ACC112 (cell line): Measurements from ENCODE around the gene RECK.

Experiments used
- H2AFZ ChIP-seq: fragments of 200-600 bp; sonication (generic); one replicate; pipeline ENCODE4 v1.6.0; 2017; ENCODE audit warnings: antibody characterized with exemption, low read length; ENCODE audit not compliant: unreplicated experiment
- H3K27ac ChIP-seq: fragments of 200-600 bp; sonication (generic); 2 replicates; pipeline ENCODE4 v1.5.1; 2014; ENCODE audit warnings: low read depth, mild to moderate bottlenecking, antibody characterized with exemption, low read length, moderate library complexity
- H3K27me3 ChIP-seq: fragments of 200-600 bp; sonication (generic); 2 replicates; pipeline ENCODE4 v1.6.1; 2014; ENCODE audit warnings: mild to moderate bottlenecking, antibody characterized with exemption, low read length, moderate library complexity, mixed read lengths; ENCODE audit not compliant: insufficient read depth
- H3K36me3 ChIP-seq: fragments of 200-600 bp; sonication (generic); 2 replicates; pipeline ENCODE4 v1.6.1; 2016; ENCODE audit warnings: mild to moderate bottlenecking, antibody characterized with exemption, low read length, moderate library complexity, mixed read lengths; ENCODE audit not compliant: insufficient read depth
- H3K4me1 ChIP-seq: fragments of 200-600 bp; sonication (generic); one replicate; pipeline ENCODE4 v1.6.1; 2016; ENCODE audit warnings: low read length, mixed read lengths; ENCODE audit not compliant: insufficient read depth, unreplicated experiment, control insufficient read depth
- H3K4me3 ChIP-seq: fragments of 200-600 bp; sonication (generic); 2 replicates; pipeline ENCODE4 v1.5.1; 2014; ENCODE audit warnings: mild to moderate bottlenecking, low read depth, low read length
- H3K79me2 ChIP-seq: fragments of 200-600 bp; sonication (generic); one replicate; pipeline ENCODE4 v1.6.0; 2016; ENCODE audit warnings: low read length; ENCODE audit not compliant: control insufficient read depth, unreplicated experiment, insufficient read depth

RECK gene

GRCh38 chr9:36165826-36166167, 129.1 kb downstream of the RECK start:
- H2AFZ ChIP-seq: peak overlapping the region; percentile 55
- peak overlapping the region; percentile 77 for H3K4me3 ChIP-seq
- no peaks in the 10 kb centered on the region for H3K27me3 ChIP-seq
- H3K4me1 ChIP-seq: peaks cover 24% of the 10 kb centered on the region
- no peaks in the 10 kb centered on the region for H3K36me3 ChIP-seq
- H3K27ac ChIP-seq: no peak overlapping the region
- H3K79me2 ChIP-seq: no peaks in the 10 kb centered on the region

GRCh38 chr9:36166168-36166927, 129.6 kb downstream of the RECK start:
- H3K27me3 ChIP-seq: no peaks in the 10 kb centered on the region
- H3K4me3 ChIP-seq: peak overlapping the region; percentile 77
- H3K27ac ChIP-seq: no peak overlapping the region
- H3K36me3 ChIP-seq: no peaks in the 10 kb centered on the region
- H2AFZ ChIP-seq: peak overlapping the region; percentile 78
- no peaks in the 10 kb centered on the region for H3K79me2 ChIP-seq
- H3K4me1 ChIP-seq: peaks cover 20% of the 10 kb centered on the region

GRCh38 chr9:36169166-36169565, 132.5 kb downstream of the RECK start, which contains the start of gene CCIN:
TSS of gene CCIN (plus strand) at chr9:36169388. CDS start at chr9:36169503, 115 bp downstream.
- Histone ChIP-seq H3K27me3 (no peaks in the 10 kb centered on the region), H3K79me2 (no peaks in the 10 kb centered on the region), H3K27ac (no peak within 1 kb of the TSS), H3K36me3 (no peaks in the 10 kb centered on the region), H3K4me3 (no peak within 1 kb of the TSS), H3K4me1 (peaks cover under 1% of the 10 kb centered on the region), H2AFZ (no peak within 1 kb of the TSS)

- Histone ChIP-seq H3K27me3 (no peaks in the 10 kb centered on the region), H3K4me1 (no peaks in the 10 kb centered on the region), H3K27ac (no peak overlapping the region), H3K36me3 (no peaks in the 10 kb centered on the region), H3K79me2 (no peaks in the 10 kb centered on the region), H3K4me3 (no peak overlapping the region), H2AFZ (no peak overlapping the region)
Observed at GRCh38 chr9:36169708-36170107, 133.0 kb downstream of the RECK start.

- Histone ChIP-seq H3K79me2 (no peaks in the 10 kb centered on the region), H3K4me3 (no peak overlapping the region), H3K4me1 (no peaks in the 10 kb centered on the region), H2AFZ (no peak overlapping the region), H3K27ac (no peak overlapping the region), H3K27me3 (no peaks in the 10 kb centered on the region), H3K36me3 (no peaks in the 10 kb centered on the region)
Observed at GRCh38 chr9:36170531-36170930, 133.8 kb downstream of the RECK start.

GRCh38 chr9:36173861-36174260, 137.1 kb downstream of the RECK start:
- Histone ChIP-seq H2AFZ (no peak overlapping the region), H3K27me3 (no peaks in the 10 kb centered on the region), H3K36me3 (no peaks in the 10 kb centered on the region), H3K27ac (no peak overlapping the region), H3K79me2 (no peaks in the 10 kb centered on the region), H3K4me1 (no peaks in the 10 kb centered on the region), H3K4me3 (no peak overlapping the region)
